Lower leg skin (tissue), 3 donors: Measurements from ENCODE around the gene SNRK.

Experiments
- POLR2A ChIP-seq, 2 donors: fragments of 450-650 bp; IDR thresholded peaks; one replicate each; pipeline ENCODE4 v1.6.1; 2016 to 2017; ENCODE audit warnings: antibody characterized with exemption in 2 of 2, mild to moderate bottlenecking in 1 of 2, moderate library complexity in 1 of 2
- TF ChIP-seq, protein P1 (sequence below), 3 donors: fragments of 450-650 bp; IDR thresholded peaks; one replicate each; pipeline ENCODE4 v1.5.1; 2016; ENCODE audit warnings: antibody characterized with exemption in 3 of 3, mild to moderate bottlenecking in 3 of 3, moderate library complexity in 2 of 3

DNA sequence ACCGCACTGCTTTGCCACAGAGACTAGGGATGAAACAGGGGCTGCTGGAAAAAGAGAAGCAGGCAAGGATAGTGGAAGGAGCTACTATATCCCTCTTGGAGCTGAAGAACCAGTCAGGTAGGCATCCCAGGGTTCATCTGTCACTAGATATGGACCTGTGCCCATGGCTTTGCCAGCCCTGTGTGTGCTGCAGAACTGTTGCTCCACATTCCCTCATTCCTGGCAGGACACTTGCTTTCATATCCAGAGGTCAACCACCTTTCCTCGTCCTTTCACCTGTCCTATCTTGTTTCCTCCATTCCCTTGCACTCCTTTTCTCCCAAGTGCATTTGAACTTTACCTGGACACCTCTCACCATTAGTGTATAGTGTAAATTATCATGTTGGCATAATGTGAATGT, 12.0 kb downstream of the SNRK start:
- TF ChIP-seq, protein P1, sequence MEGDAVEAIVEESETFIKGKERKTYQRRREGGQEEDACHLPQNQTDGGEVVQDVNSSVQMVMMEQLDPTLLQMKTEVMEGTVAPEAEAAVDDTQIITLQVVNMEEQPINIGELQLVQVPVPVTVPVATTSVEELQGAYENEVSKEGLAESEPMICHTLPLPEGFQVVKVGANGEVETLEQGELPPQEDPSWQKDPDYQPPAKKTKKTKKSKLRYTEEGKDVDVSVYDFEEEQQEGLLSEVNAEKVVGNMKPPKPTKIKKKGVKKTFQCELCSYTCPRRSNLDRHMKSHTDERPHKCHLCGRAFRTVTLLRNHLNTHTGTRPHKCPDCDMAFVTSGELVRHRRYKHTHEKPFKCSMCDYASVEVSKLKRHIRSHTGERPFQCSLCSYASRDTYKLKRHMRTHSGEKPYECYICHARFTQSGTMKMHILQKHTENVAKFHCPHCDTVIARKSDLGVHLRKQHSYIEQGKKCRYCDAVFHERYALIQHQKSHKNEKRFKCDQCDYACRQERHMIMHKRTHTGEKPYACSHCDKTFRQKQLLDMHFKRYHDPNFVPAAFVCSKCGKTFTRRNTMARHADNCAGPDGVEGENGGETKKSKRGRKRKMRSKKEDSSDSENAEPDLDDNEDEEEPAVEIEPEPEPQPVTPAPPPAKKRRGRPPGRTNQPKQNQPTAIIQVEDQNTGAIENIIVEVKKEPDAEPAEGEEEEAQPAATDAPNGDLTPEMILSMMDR (IDR thresholded peaks at IDR 0.05) = no peak
- no peak for TF ChIP-seq POLR2A (IDR thresholded peaks at IDR 0.05)
